ENCODE measurements around the gene SERPINA10.

Gene SERPINA10

GRCh38 chr14:94312481-94313246 lies 19.6 kb upstream of the SERPINA10 start:
- H3K4me1 ChIP-seq (ENCODE audit: control insufficient read depth, low read length): no peaks in the 10 kb centered on the region
- TF ChIP-seq EZH2phosphoT487 (IDR thresholded peaks at IDR 0.05; ENCODE audit: borderline replicate concordance, low read length): no peak
- TF ChIP-seq, protein P1, sequence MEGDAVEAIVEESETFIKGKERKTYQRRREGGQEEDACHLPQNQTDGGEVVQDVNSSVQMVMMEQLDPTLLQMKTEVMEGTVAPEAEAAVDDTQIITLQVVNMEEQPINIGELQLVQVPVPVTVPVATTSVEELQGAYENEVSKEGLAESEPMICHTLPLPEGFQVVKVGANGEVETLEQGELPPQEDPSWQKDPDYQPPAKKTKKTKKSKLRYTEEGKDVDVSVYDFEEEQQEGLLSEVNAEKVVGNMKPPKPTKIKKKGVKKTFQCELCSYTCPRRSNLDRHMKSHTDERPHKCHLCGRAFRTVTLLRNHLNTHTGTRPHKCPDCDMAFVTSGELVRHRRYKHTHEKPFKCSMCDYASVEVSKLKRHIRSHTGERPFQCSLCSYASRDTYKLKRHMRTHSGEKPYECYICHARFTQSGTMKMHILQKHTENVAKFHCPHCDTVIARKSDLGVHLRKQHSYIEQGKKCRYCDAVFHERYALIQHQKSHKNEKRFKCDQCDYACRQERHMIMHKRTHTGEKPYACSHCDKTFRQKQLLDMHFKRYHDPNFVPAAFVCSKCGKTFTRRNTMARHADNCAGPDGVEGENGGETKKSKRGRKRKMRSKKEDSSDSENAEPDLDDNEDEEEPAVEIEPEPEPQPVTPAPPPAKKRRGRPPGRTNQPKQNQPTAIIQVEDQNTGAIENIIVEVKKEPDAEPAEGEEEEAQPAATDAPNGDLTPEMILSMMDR (IDR thresholded peaks at IDR 0.05; ENCODE audit: low read depth, low read length, poor library complexity, severe bottlenecking): no peak

DNA sequence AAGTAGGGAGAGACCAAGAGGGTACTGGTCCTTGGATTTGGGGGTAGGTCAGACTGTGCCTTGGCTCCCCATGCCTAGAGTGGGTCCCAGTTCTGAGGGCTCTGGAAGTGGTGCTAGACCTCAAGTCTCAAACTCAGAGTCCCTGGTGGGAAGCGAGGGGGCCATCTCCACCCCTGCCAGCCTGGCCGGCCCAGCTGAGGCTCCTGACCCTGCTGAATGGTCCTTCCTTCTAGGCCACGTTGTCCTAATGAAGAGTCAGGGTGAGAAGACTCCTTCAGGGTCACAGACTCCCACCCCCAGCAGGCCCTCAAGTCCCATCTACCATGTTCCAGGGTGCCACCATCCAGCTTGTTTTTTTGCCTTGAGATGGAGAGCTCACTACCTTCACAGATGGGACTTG lies 17.2 kb upstream of the SERPINA10 start:
- Histone ChIP-seq H3K9me3 (ENCODE audit: control insufficient read depth, insufficient read depth, low read length) (peaks cover 14% of the 10 kb centered on the region; the same call in 1 of the 2 replicates), H3F3A (ENCODE audit: control insufficient read depth, insufficient read depth) (no peaks in the 10 kb centered on the region), H3K4me1 (ENCODE audit: control insufficient read depth, low read length) (no peaks in the 10 kb centered on the region), H4K20me1 (ENCODE audit: control insufficient read depth, insufficient read depth, low read depth, low read length) (no peaks in the 10 kb centered on the region), H3K9me2 (replicated peaks; ENCODE audit: control insufficient read depth, low read length) (no peaks in the 10 kb centered on the region), H3K27me3 (ENCODE audit: control insufficient read depth, low read length) (no peaks in the 10 kb centered on the region), H3K4me2 (ENCODE audit: low read length) (no peak overlapping the region), H3K4me3 (ENCODE audit: low read length) (no peak overlapping the region), H3K36me3 (ENCODE audit: control insufficient read depth, low read length) (no peaks in the 10 kb centered on the region), H3K79me2 (ENCODE audit: control insufficient read depth, low read length) (no peaks in the 10 kb centered on the region), H3K27ac (ENCODE audit: low read depth, low read length) (no peak overlapping the region)
- TF ChIP-seq, protein P1 (IDR thresholded peaks at IDR 0.05; ENCODE audit: low read depth, low read length, poor library complexity, severe bottlenecking): no peak
- TF ChIP-seq EZH2phosphoT487 (IDR thresholded peaks at IDR 0.05; ENCODE audit: borderline replicate concordance, low read length): no peak

More at GRCh38 chr14:94312481-94313246, 19.6 kb upstream of the SERPINA10 start:
- no peaks in the 10 kb centered on the region for H3K79me2 ChIP-seq (ENCODE audit: control insufficient read depth, low read length)
- no peaks in the 10 kb centered on the region for H3K36me3 ChIP-seq (ENCODE audit: control insufficient read depth, low read length)
- H3K9me2 ChIP-seq (replicated peaks; ENCODE audit: control insufficient read depth, low read length): no peaks in the 10 kb centered on the region
- H4K20me1 ChIP-seq (ENCODE audit: control insufficient read depth, insufficient read depth, low read depth, low read length): no peaks in the 10 kb centered on the region
- H3K4me2 ChIP-seq (ENCODE audit: low read length): no peak overlapping the region
- H3K27ac ChIP-seq (ENCODE audit: low read depth, low read length): no peak overlapping the region
- H3K27me3 ChIP-seq (ENCODE audit: control insufficient read depth, low read length): peaks cover 8% of the 10 kb centered on the region; the same call in 1 of the 2 replicates
- H3K4me3 ChIP-seq (ENCODE audit: low read length): no peak overlapping the region
- H3F3A ChIP-seq (ENCODE audit: control insufficient read depth, insufficient read depth): no peaks in the 10 kb centered on the region
- peaks cover 10% of the 10 kb centered on the region; the same call in 1 of the 2 replicates for H3K9me3 ChIP-seq (ENCODE audit: control insufficient read depth, insufficient read depth, low read length)

- Histone ChIP-seq H3F3A (ENCODE audit: control insufficient read depth, insufficient read depth) (no peaks in the 10 kb centered on the region), H3K9me2 (replicated peaks; ENCODE audit: control insufficient read depth, low read length) (no peaks in the 10 kb centered on the region), H3K27me3 (ENCODE audit: control insufficient read depth, low read length) (no peaks in the 10 kb centered on the region), H3K4me2 (ENCODE audit: low read length) (no peak overlapping the region), H3K27ac (ENCODE audit: low read depth, low read length) (no peak overlapping the region), H3K4me3 (ENCODE audit: low read length) (no peak overlapping the region), H3K79me2 (ENCODE audit: control insufficient read depth, low read length) (no peaks in the 10 kb centered on the region), H4K20me1 (ENCODE audit: control insufficient read depth, insufficient read depth, low read depth, low read length) (no peaks in the 10 kb centered on the region), H3K4me1 (ENCODE audit: control insufficient read depth, low read length) (no peaks in the 10 kb centered on the region), H3K36me3 (ENCODE audit: control insufficient read depth, low read length) (no peaks in the 10 kb centered on the region), H3K9me3 (ENCODE audit: control insufficient read depth, insufficient read depth, low read length) (peaks cover 14% of the 10 kb centered on the region; the same call in 1 of the 2 replicates)
- TF ChIP-seq, protein P1 (IDR thresholded peaks at IDR 0.05; ENCODE audit: low read depth, low read length, poor library complexity, severe bottlenecking): no peak
Observed at GRCh38 chr14:94309721-94310120, 16.7 kb upstream of the SERPINA10 start.

Data from DOHH2 (cell line).